ENCODE data around the gene INAFM2.
A peak's percentile ranks its signal among the peaks of the same experiment; 100 is the strongest.

INAFM2 gene

GRCh38 chr15:40357723-40358470 is 34.4 kb downstream of the INAFM2 start, which contains the start of gene DISP2:
TSS of gene DISP2 (plus strand) at chr15:40358219. CDS start at chr15:40358322, 103 bp downstream.
- peaks cover 5% of the 10 kb centered on the region; the same call in 1 of the 2 replicates for H3K27me3 ChIP-seq (ENCODE audit: control insufficient read depth, low read length)
- no peaks in the 10 kb centered on the region for H4K20me1 ChIP-seq (ENCODE audit: control insufficient read depth, insufficient read depth, low read depth, low read length)
- no peaks in the 10 kb centered on the region for H3K9me2 ChIP-seq (replicated peaks; ENCODE audit: control insufficient read depth, low read length)
- H3K4me3 ChIP-seq (ENCODE audit: low read length): peak within 1 kb of the TSS; percentile 75
- TF ChIP-seq CTCF (IDR thresholded peaks at IDR 0.05; ENCODE audit: low read depth, low read length, poor library complexity, severe bottlenecking) (no peak), EZH2phosphoT487 (IDR thresholded peaks at IDR 0.05; ENCODE audit: borderline replicate concordance, low read length) (no peak)
- no peaks in the 10 kb centered on the region for H3K9me3 ChIP-seq (ENCODE audit: control insufficient read depth, insufficient read depth, low read length)
- no peak within 1 kb of the TSS for H3K27ac ChIP-seq (ENCODE audit: low read depth, low read length)
- no peaks in the 10 kb centered on the region for H3F3A ChIP-seq (ENCODE audit: control insufficient read depth, insufficient read depth)
- no peaks in the 10 kb centered on the region for H3K36me3 ChIP-seq (ENCODE audit: control insufficient read depth, low read length)
- H3K4me2 ChIP-seq (ENCODE audit: low read length): peak within 1 kb of the TSS; percentile 83
- H3K4me1 ChIP-seq (ENCODE audit: control insufficient read depth, low read length): peaks cover 12% of the 10 kb centered on the region
- H3K79me2 ChIP-seq (ENCODE audit: control insufficient read depth, low read length): no peaks in the 10 kb centered on the region

- TF ChIP-seq EZH2phosphoT487 (IDR thresholded peaks at IDR 0.05; ENCODE audit: borderline replicate concordance, low read length) (no peak), CTCF (IDR thresholded peaks at IDR 0.05; ENCODE audit: low read depth, low read length, poor library complexity, severe bottlenecking) (peak; percentile 50)
- peaks cover 12% of the 10 kb centered on the region for H3K4me1 ChIP-seq (ENCODE audit: control insufficient read depth, low read length)
- peak overlapping the region; percentile 83 for H3K4me2 ChIP-seq (ENCODE audit: low read length)
- no peaks in the 10 kb centered on the region for H4K20me1 ChIP-seq (ENCODE audit: control insufficient read depth, insufficient read depth, low read depth, low read length)
- H3K27ac ChIP-seq (ENCODE audit: low read depth, low read length): no peak overlapping the region
- H3K9me2 ChIP-seq (replicated peaks; ENCODE audit: control insufficient read depth, low read length): no peaks in the 10 kb centered on the region
- H3K9me3 ChIP-seq (ENCODE audit: control insufficient read depth, insufficient read depth, low read length): no peaks in the 10 kb centered on the region
- H3F3A ChIP-seq (ENCODE audit: control insufficient read depth, insufficient read depth): no peaks in the 10 kb centered on the region
- H3K79me2 ChIP-seq (ENCODE audit: control insufficient read depth, low read length): no peaks in the 10 kb centered on the region
- peak overlapping the region; percentile 75 for H3K4me3 ChIP-seq (ENCODE audit: low read length)
- no peaks in the 10 kb centered on the region for H3K36me3 ChIP-seq (ENCODE audit: control insufficient read depth, low read length)
- peaks cover under 1% of the 10 kb centered on the region; the same call in 1 of the 2 replicates for H3K27me3 ChIP-seq (ENCODE audit: control insufficient read depth, low read length)
Measured at GRCh38 chr15:40358471-40359353, 35.2 kb downstream of the INAFM2 start.

GRCh38 chr15:40360015-40360414 is 36.5 kb downstream of the INAFM2 start:
- no peaks in the 10 kb centered on the region for H3K9me2 ChIP-seq (replicated peaks; ENCODE audit: control insufficient read depth, low read length)
- no peak overlapping the region for H3K4me2 ChIP-seq (ENCODE audit: low read length)
- H3K36me3 ChIP-seq (ENCODE audit: control insufficient read depth, low read length): no peaks in the 10 kb centered on the region
- no peaks in the 10 kb centered on the region for H3K9me3 ChIP-seq (ENCODE audit: control insufficient read depth, insufficient read depth, low read length)
- H3K4me3 ChIP-seq (ENCODE audit: low read length): no peak overlapping the region
- H4K20me1 ChIP-seq (ENCODE audit: control insufficient read depth, insufficient read depth, low read depth, low read length): no peaks in the 10 kb centered on the region
- no peaks in the 10 kb centered on the region for H3K79me2 ChIP-seq (ENCODE audit: control insufficient read depth, low read length)
- no peaks in the 10 kb centered on the region for H3K27me3 ChIP-seq (ENCODE audit: control insufficient read depth, low read length)
- H3K27ac ChIP-seq (ENCODE audit: low read depth, low read length): no peak overlapping the region
- peaks cover 12% of the 10 kb centered on the region for H3K4me1 ChIP-seq (ENCODE audit: control insufficient read depth, low read length)
- H3F3A ChIP-seq (ENCODE audit: control insufficient read depth, insufficient read depth): no peaks in the 10 kb centered on the region
- TF ChIP-seq CTCF (IDR thresholded peaks at IDR 0.05; ENCODE audit: low read depth, low read length, poor library complexity, severe bottlenecking) (no peak), EZH2phosphoT487 (IDR thresholded peaks at IDR 0.05; ENCODE audit: borderline replicate concordance, low read length) (no peak)
